ENCODE data around the gene VDR. TPM values are rescaled to one million over a fixed set of nuclear protein-coding genes. Genes with fewer than 3 reads are reported as not detected.
A peak's percentile ranks its signal among the peaks of the same experiment; 100 is the strongest.
"Not testable (repeated sequence)": the region's sequence is repeated elsewhere in the genome, so short reads cannot be mapped to it uniquely, and the experiment has no call there.

The VDR gene
- total RNA-seq, 1 experiment from 2014 or later: 15.4 TPM

GRCh38 chr12:47849261-47849660 lies 55.5 kb downstream of the VDR start:
- DNase-seq (ENCODE audit: low spot score): no peak

- DNase-seq (ENCODE audit: low spot score): no peak
Observed at GRCh38 chr12:47848853-47849252, 55.9 kb downstream of the VDR start.

DNA sequence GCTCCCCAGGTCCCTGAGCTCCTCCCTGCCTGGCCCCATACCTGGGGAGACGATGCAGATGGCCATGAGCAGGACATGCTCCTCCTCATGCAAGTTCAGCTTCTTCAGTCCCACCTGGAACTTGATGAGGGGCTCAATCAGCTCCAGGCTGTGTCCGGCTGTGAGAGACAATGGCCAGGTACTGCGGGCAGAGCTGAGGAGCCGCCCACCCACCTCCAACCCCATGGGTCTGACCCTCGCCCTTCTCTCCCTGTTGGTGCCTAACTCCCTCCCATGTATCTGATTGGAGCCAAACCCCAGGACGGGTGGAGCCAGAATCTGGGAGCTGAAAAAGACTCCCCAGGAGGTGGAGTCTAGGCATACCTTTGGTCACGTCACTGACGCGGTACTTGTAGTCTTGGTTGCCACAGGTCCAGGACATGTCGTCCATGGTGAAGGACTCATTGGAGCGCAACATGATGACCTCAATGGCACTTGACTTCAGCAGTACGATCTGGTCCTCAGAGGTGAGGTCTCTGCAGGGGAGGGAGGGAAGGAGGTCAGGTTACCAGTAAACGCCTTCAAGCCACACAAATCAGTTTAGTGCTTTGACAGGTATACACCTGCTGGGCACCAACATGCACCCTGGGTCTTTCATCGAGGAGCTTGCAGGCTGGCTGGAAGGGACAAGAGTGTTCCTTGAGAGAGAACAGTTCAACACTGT lies 58.3 kb downstream of the VDR start:
- no peak for DNase-seq (ENCODE audit: low spot score)

- no peak for DNase-seq (ENCODE audit: low spot score)
Observed at GRCh38 chr12:47845081-47845480, 59.7 kb downstream of the VDR start.

DNA sequence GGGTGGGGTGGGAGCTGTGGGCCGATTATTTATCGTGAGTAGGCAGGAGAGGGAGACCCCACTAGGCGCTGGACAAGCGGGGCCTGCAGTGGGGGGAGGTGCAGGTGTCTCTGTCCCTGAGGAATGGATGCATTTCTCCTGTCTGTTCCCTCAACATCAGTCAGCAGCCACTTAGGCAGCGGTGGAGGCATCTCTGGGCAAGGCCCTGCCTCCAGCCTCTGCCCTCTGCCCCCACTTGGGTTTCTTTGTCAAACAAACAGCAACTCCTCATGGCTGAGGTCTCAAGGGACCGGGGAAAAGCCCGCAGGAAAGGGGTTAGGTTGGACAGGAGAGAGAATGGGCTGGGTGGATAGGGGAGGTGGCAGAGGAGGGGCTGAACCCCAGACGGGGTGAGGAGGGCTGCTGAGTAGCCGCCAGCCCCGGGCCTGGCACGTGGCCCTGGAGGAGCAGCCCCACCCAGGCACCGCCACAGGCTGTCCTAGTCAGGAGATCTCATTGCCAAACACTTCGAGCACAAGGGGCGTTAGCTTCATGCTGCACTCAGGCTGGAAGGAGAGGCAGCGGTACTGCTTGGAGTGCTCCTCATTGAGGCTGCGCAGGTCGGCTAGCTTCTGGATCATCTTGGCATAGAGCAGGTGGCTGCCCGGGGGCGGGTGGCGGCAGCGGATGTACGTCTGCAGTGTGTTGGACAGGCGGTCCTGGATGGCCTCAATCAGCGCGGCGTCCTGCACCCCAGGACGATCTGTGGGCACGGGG lies 60.4 kb downstream of the VDR start:
- DNase-seq (ENCODE audit: low spot score): no peak

- no peak for DNase-seq (ENCODE audit: low spot score)
Observed at GRCh38 chr12:47843226-47843980, 61.4 kb downstream of the VDR start.

- not testable (repeated sequence) for DNase-seq (ENCODE audit: low spot score)
Observed at GRCh38 chr12:47842543-47842942, 62.3 kb downstream of the VDR start.

DNA sequence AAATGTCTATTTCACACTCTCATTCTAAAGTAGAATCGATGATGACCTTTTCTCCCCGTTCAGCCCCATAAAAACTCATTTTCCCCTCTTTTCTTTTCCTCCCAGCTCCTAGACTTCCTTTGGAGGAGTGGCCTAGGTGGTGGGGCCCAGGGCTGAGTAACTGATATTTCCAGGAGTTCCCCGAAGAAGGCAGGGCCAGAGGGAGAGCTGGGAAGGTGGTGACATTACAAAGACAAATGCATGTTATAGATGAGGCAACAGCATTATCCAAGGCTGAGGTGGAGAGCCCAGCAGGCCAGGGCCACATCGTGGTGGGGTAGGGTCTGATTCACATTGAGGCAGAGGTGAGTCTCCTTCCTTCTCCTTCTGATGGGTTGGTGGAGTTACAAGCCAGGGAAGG lies 62.9 kb downstream of the VDR start:
- no peak for DNase-seq (ENCODE audit: low spot score)

GRCh38 chr12:47841501-47841900 lies 63.3 kb downstream of the VDR start:
- no peak for DNase-seq (ENCODE audit: low spot score)

GRCh38 chr12:47840571-47840970 lies 64.2 kb downstream of the VDR start:
- no peak for DNase-seq (ENCODE audit: low spot score)

- DNase-seq (ENCODE audit: low spot score): no peak
Observed at GRCh38 chr12:47839214-47839876, 65.4 kb downstream of the VDR start.

- DNase-seq (ENCODE audit: low spot score): peak; percentile 65
Observed at GRCh38 chr12:47838286-47838931, 66.4 kb downstream of the VDR start.

DNA sequence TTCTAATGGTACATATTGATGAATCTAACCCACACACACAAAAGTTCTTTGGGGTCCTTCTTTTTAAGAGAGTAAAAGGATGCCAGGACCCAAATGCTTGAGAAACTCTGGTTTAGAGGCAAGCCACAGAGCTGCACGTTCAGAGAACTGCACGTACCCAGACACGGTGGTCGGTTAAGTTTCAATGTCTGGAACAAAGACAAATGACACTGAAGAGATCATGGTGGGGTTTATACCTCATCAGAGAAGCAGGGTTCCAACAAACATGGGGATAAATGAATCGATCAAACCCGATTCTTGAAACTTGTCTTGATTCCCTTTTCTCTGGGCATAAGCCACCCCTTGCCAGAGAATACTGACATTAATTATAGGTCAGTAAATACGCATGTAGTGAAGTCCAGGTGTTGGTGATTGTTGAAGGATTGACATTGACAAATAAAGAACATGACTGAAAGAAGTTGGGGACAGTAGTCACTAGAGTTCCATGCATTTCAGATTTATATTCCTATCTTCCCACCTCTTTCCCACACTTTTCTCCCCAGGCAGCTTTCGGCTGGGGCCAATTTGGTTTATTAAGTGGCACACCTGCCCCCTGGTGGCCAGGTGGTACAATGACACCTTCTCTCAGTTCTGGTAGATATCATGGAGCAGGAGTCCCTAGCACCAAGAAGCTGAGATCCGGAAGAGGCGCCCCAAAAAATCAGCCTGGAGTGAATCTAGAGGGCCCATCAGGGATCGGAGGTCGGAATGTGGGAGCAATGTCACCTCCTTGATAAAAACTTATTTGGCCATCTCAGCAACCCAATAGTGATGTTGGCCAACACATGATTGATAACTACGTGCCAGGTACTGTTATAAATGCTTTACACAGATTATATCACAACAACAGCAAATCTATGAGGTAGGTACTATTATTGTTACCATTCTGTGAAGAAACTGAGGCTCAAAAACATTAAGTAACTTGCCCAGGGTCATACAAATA lies 67.3 kb downstream of the VDR start:
- peak; percentile 93 for DNase-seq (ENCODE audit: low spot score)

DNA sequence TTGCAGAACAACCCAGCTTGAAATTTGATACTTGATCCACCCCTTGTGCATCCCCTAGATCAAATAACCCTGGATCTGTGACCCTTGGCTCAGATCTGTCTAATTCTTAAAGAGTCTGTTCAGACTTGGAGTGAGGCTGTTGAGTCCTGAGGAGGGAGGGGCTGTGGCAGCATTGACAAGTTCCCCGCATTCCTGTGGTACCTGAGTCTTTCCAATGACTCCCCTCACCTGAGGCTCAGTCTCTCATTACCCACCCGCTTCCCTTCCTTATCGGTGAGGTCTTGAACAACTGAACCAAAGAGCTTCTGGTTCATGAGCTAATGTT lies 69.0 kb downstream of the VDR start:
- DNase-seq (ENCODE audit: low spot score): peak; percentile 39

DNA sequence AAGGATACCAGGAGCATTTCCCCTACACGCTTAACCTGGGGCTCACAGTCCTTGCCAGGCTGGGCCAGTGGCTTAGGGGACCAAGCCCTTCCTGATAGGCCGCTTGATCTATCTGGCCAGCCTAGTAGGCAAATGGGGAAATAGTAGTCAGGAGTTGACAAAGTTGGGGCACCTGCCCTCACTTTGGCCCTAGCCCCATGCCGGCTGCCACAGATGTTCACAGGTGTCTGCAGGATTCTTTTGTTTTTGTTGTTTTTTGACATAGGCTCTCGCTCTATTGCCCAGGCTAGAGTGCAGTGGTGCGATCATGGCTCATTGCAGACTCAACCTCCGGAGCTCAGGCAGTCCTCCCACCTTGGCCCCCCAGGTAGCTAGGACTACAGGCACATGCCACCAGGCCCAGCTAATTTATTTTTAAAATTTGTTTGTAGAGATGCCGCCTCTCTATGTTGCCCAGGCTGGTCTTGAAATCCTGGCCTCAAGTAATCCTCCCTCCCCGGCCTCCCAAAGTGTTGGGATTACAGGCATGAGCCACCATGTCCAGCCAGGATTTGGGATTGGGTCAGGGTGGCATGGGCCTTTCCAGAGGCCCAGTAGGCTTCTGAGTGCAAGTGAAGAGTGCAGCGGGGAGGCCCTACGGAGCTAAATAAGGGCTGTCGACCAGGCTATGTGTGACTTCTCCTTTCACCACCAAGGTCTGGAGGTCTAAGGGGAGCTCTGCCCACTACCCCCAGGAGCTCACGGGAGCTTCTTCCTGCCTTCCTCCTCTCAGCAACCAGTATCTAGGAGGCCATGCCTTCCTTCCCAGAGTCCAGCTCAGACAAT lies 69.6 kb downstream of the VDR start:
- no peak for DNase-seq (ENCODE audit: low spot score)

DNA sequence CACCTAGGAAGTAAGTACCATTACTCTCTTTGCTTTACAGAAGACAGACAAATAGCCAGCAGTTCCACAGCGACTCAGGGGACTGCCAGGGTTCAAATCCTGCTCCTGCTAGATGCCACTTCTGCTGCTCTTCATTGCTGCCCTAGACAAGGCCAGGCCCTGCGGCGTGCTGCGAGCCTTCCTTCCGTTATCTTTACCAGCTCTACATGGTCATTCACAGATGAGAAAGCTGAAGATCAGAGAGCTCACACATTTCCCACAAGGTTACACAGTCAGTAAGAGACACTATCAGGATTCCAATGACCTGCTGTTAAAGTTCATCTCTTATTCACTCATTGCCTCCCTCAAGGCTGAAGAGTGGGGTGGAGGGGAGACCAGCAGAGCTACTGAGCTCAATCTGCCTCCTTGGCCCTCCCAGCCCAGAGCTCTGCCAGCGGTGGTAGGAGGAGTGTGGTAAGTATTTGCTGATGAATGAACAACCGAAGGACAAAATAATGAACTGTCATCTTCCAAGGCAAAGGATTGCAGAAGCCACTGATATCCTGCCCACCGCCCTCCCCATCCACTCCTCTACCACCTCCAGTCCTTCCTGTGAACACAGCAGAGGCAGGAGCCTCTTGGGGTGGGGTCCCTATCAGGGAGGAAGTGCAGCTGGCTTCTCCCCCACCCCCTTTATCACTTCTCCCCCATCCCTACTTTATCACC lies 70.4 kb downstream of the VDR start:
- DNase-seq (ENCODE audit: low spot score): no peak

DNA sequence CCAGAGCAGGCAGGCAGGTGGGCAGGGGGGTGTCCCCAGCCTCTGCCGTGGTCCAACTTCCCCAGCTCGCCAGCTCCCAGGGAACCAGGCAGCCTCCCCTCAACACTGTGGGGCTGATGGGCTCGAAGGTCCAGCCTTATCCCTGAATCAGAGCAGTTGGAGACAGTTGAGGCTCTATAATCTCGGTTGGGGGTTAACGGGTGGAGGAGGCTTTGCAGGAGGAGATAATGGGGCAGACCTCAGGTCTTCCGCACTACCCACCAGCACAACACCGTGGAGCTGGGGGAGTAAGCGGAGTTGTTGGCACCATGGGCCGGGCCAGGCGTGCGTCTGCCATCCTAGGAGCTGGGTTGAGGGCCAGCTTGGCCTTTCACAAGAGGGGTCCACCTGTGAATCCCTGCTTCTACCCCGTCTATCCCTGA lies 71.2 kb downstream of the VDR start:
- DNase-seq (ENCODE audit: low spot score): no peak

- no peak for DNase-seq (ENCODE audit: low spot score)
Observed at GRCh38 chr12:47832263-47832933, 72.4 kb downstream of the VDR start.
